Measurements from ENCODE around the gene KIT.
"Not testable (repeated sequence)": the region's sequence is repeated elsewhere in the genome, so short reads cannot be mapped to it uniquely, and the experiment has no call there.

The KIT gene

GRCh38 chr4:54626113-54626512 lies 31.6 kb upstream of the KIT start:
- H3K36me3 ChIP-seq (ENCODE audit: control insufficient read depth, insufficient read depth, low read length): no peaks in the 10 kb centered on the region
- no peak overlapping the region for H3K4me3 ChIP-seq (replicated peaks; ENCODE audit: low read depth, low read length)
- DNase-seq (ENCODE audit: extremely low read depth, insufficient read length): no peak
- TF ChIP-seq CTCF (IDR thresholded peaks at IDR 0.05; ENCODE audit: insufficient read depth, low read length, poor library complexity, severe bottlenecking): no peak
- no peaks in the 10 kb centered on the region for H3K27me3 ChIP-seq (replicated peaks; ENCODE audit: control insufficient read depth, insufficient read depth, low read length)

GRCh38 chr4:54632537-54632936 lies 25.2 kb upstream of the KIT start:
- no peak for TF ChIP-seq CTCF (IDR thresholded peaks at IDR 0.05; ENCODE audit: insufficient read depth, low read length, poor library complexity, severe bottlenecking)
- Histone ChIP-seq H3K4me3 (replicated peaks; ENCODE audit: low read depth, low read length) (no peak overlapping the region), H3K36me3 (ENCODE audit: control insufficient read depth, insufficient read depth, low read length) (no peaks in the 10 kb centered on the region), H3K27me3 (replicated peaks; ENCODE audit: control insufficient read depth, insufficient read depth, low read length) (no peaks in the 10 kb centered on the region)
- no peak for DNase-seq (ENCODE audit: extremely low read depth, insufficient read length)

- H3K4me3 ChIP-seq (replicated peaks; ENCODE audit: low read depth, low read length); DNase-seq (ENCODE audit: extremely low read depth, insufficient read length); H3K27me3 ChIP-seq (replicated peaks; ENCODE audit: control insufficient read depth, insufficient read depth, low read length); H3K36me3 ChIP-seq (ENCODE audit: control insufficient read depth, insufficient read depth, low read length): not testable (repeated sequence)
Observed at GRCh38 chr4:54633102-54633740, 24.5 kb upstream of the KIT start.

- no peaks in the 10 kb centered on the region for H3K36me3 ChIP-seq (ENCODE audit: control insufficient read depth, insufficient read depth, low read length)
- no peak for TF ChIP-seq CTCF (IDR thresholded peaks at IDR 0.05; ENCODE audit: insufficient read depth, low read length, poor library complexity, severe bottlenecking)
- H3K27me3 ChIP-seq (replicated peaks; ENCODE audit: control insufficient read depth, insufficient read depth, low read length): no peaks in the 10 kb centered on the region
- no peak overlapping the region for H3K4me3 ChIP-seq (replicated peaks; ENCODE audit: low read depth, low read length)
- no peak for DNase-seq (ENCODE audit: extremely low read depth, insufficient read length)
Observed at GRCh38 chr4:54635318-54635717, 22.4 kb upstream of the KIT start.

GRCh38 chr4:54637325-54637724 lies 20.4 kb upstream of the KIT start:
- H3K4me3 ChIP-seq (replicated peaks; ENCODE audit: low read depth, low read length): no peak overlapping the region
- H3K36me3 ChIP-seq (ENCODE audit: control insufficient read depth, insufficient read depth, low read length): no peaks in the 10 kb centered on the region
- no peaks in the 10 kb centered on the region for H3K27me3 ChIP-seq (replicated peaks; ENCODE audit: control insufficient read depth, insufficient read depth, low read length)
- TF ChIP-seq CTCF (IDR thresholded peaks at IDR 0.05; ENCODE audit: insufficient read depth, low read length, poor library complexity, severe bottlenecking): no peak
- no peak for DNase-seq (ENCODE audit: extremely low read depth, insufficient read length)

GRCh38 chr4:54641101-54641500 lies 16.7 kb upstream of the KIT start:
- H3K27me3 ChIP-seq (replicated peaks; ENCODE audit: control insufficient read depth, insufficient read depth, low read length); H3K4me3 ChIP-seq (replicated peaks; ENCODE audit: low read depth, low read length); DNase-seq (ENCODE audit: extremely low read depth, insufficient read length); H3K36me3 ChIP-seq (ENCODE audit: control insufficient read depth, insufficient read depth, low read length): not testable (repeated sequence)

GRCh38 chr4:54643172-54643571 lies 14.6 kb upstream of the KIT start:
- no peak for DNase-seq (ENCODE audit: extremely low read depth, insufficient read length)
- Histone ChIP-seq H3K27me3 (replicated peaks; ENCODE audit: control insufficient read depth, insufficient read depth, low read length) (no peaks in the 10 kb centered on the region), H3K4me3 (replicated peaks; ENCODE audit: low read depth, low read length) (no peak overlapping the region), H3K36me3 (ENCODE audit: control insufficient read depth, insufficient read depth, low read length) (no peaks in the 10 kb centered on the region)
- no peak for TF ChIP-seq CTCF (IDR thresholded peaks at IDR 0.05; ENCODE audit: insufficient read depth, low read length, poor library complexity, severe bottlenecking)
